Motor neuron (in vitro differentiated cells): ENCODE measurements around the gene KRTAP2-2. TPM values are rescaled to one million over a fixed set of nuclear protein-coding genes. Genes with fewer than 3 reads are reported as not detected.

Experiments used
- ATAC-seq, 8 experiments: fragments of 200-7000 bp; cut with Tn5 transposase; replicated peaks in 6 of 8; 2 replicates each; pipeline ENCODE4 v1.8.0; 2021; ENCODE audit warnings: mild to moderate bottlenecking in 8 of 8, moderate library complexity in 8 of 8
- H3K27ac ChIP-seq, 2 donors: fragments of 250-450 bp; sonication (Bioruptor Pico); 2 replicates each; pipeline ENCODE4 v1.9.0; 2021; ENCODE audit warnings: antibody characterized with exemption in 2 of 2, mild to moderate bottlenecking in 2 of 2, moderate library complexity in 1 of 2
- H3K4me1 ChIP-seq, 2 donors: fragments of 250-450 bp; sonication (Bioruptor Pico); replicated peaks in 1 of 2; 2 replicates each; pipeline ENCODE4 v1.6.1; 2021; ENCODE audit warnings: antibody characterized with exemption in 2 of 2, mild to moderate bottlenecking in 2 of 2, moderate library complexity in 1 of 2
- H3K4me3 ChIP-seq, 5 donors: fragments of 250-450 bp; sonication (Bioruptor Pico); 2 replicates each; pipeline ENCODE4 v1.9.0; 2021; ENCODE audit warnings: antibody characterized with exemption in 5 of 5, mild to moderate bottlenecking in 5 of 5, moderate library complexity in 4 of 5
- WGBS, 10 experiments: fragments of 450-650 bp; shearing (Covaris generic); methylation state at CpG; one replicate each; pipeline ENCODE4 v1.0.0; 2022; 5-methylcytosine and 5-hydroxymethylcytosine counted together
- in situ Hi-C, 9 experiments: fragments of 400-800 bp; cut with MboI; loops; one replicate each; pipeline ENCODE4 v1.15.0; 2021; ENCODE audit warnings: low sequenced_read_pairs in 9 of 9, low pct_unique_long_range_greater_than_20kb in 2 of 9; ENCODE audit not compliant: unreplicated experiment in 9 of 9
- total RNA-seq, 8 experiments: library from RNA; unstranded; fragments of 300-600 nt; gene quantifications; 2 replicates each; pipeline versions ENCODE4 v1.2.3 to v1.2.4, GENCODE V29; 2022

KRTAP2-2 gene
- total RNA-seq, 8 experiments from 2014 or later, result not detected

GRCh38 chr17:41029633-41030245 is 25.3 kb downstream of the KRTAP2-2 start, which contains the start of gene KRTAP1-4:
Gene KRTAP1-4, minus strand, starts transcription at chr17:41030195. Its CDS starts 117 bp downstream, at chr17:41030078.
- in situ Hi-C loops, result no loop called here
- 0 to 100% (median 68%) methylated on average over 1 to 3 of the region's 12 CpGs; no CpG with 5 or more reads in 2 of the 10 experiments for WGBS, 10 experiments
- H3K4me1 ChIP-seq, result no peaks in the 10 kb centered on the region
- H3K4me3 ChIP-seq, result no peak within 1 kb of the TSS
- ATAC-seq, result no peak
- H3K27ac ChIP-seq, result no peak within 1 kb of the TSS

GRCh38 chr17:41026715-41027471 is 28.1 kb downstream of the KRTAP2-2 start, which contains the start of gene KRTAP1-5:
Gene KRTAP1-5, minus strand, starts transcription at chr17:41027208. Its CDS starts 53 bp downstream, at chr17:41027155.
- in situ Hi-C loops, result no loop called here
- Histone ChIP-seq H3K27ac (no peak within 1 kb of the TSS), H3K4me1 (no peaks in the 10 kb centered on the region), H3K4me3 (no peak within 1 kb of the TSS)
- 0 to 83% (median 64%) methylated on average over 1 to 4 of the region's 9 CpGs for WGBS, 10 experiments
- no peak for ATAC-seq

GRCh38 chr17:41024697-41025096 is 30.3 kb downstream of the KRTAP2-2 start:
- WGBS, 10 experiments, result 14 to 92% (median 62%) methylated on average over 1 to 3 of the region's 3 CpGs
- Histone ChIP-seq H3K4me1 (no peaks in the 10 kb centered on the region), H3K4me3 (no peak overlapping the region), H3K27ac (no peak overlapping the region)
- ATAC-seq, result no peak
- in situ Hi-C loops, result no loop called here

GRCh38 chr17:41020336-41020735 is 34.7 kb downstream of the KRTAP2-2 start:
- in situ Hi-C loops, result no loop called here
- ATAC-seq, result no peak
- H3K27ac ChIP-seq, result no peak overlapping the region
- H3K4me3 ChIP-seq, result no peak overlapping the region
- H3K4me1 ChIP-seq, result no peaks in the 10 kb centered on the region

- Histone ChIP-seq H3K4me3 (no peak overlapping the region), H3K27ac (no peak overlapping the region), H3K4me1 (no peaks in the 10 kb centered on the region)
- in situ Hi-C loops, result no loop called here
- ATAC-seq, result no peak
- WGBS, 10 experiments, result 86 to 100% (median 100%) methylated on average over 1 to 3 of the region's 3 CpGs; no CpG with 5 or more reads in 3 of the 10 experiments
Measured at GRCh38 chr17:41019415-41019814, 35.6 kb downstream of the KRTAP2-2 start.

- peaks cover 0 to 4% of the 10 kb centered on the region in 2 donors for H3K4me1 ChIP-seq
- in situ Hi-C loops, result no loop called here
- H3K4me3 ChIP-seq, result no peak overlapping the region
- H3K27ac ChIP-seq, result no peak overlapping the region
- WGBS, 10 experiments, result 40 to 100% (median 81%) methylated on average over 1 to 3 of the region's 3 CpGs; no CpG with 5 or more reads in 3 of the 10 experiments
- ATAC-seq, result no peak
Measured at GRCh38 chr17:41018541-41018940, 36.5 kb downstream of the KRTAP2-2 start.

- H3K27ac ChIP-seq, result no peak overlapping the region
- in situ Hi-C loops, result no loop called here
- WGBS, 10 experiments, result 29 to 88% (median 71%) methylated on average over 1 to 13 of the region's 13 CpGs; no CpG with 5 or more reads in 1 of the 10 experiments
- H3K4me1 ChIP-seq, result peaks cover 0 to 4% of the 10 kb centered on the region in 2 donors
- H3K4me3 ChIP-seq, result no peak overlapping the region
- ATAC-seq, result no peak
Measured at GRCh38 chr17:41016578-41017215, 38.3 kb downstream of the KRTAP2-2 start.

GRCh38 chr17:41015454-41015853 is 39.6 kb downstream of the KRTAP2-2 start:
- WGBS, 10 experiments, result 52 to 86% (median 66%) methylated on average over 3 to 7 of the region's 7 CpGs; no CpG with 5 or more reads in 3 of the 10 experiments
- in situ Hi-C loops, result no loop called here
- Histone ChIP-seq H3K4me1 (peaks cover 0 to 4% of the 10 kb centered on the region in 2 donors), H3K27ac (no peak overlapping the region), H3K4me3 (no peak overlapping the region)
- ATAC-seq, result peak in 4 of 8 experiments; percentile 42 to 67 (median 50)

- in situ Hi-C loops, result no loop called here
- Histone ChIP-seq H3K27ac (no peak overlapping the region), H3K4me3 (no peak overlapping the region), H3K4me1 (peaks cover 0 to 4% of the 10 kb centered on the region in 2 donors)
- WGBS, 10 experiments, result 0 to 57% (median 29%) methylated on average over 1 of the region's 1 CpG; no CpG with 5 or more reads in 3 of the 10 experiments
- peak in 6 of 8 experiments; percentile 32 to 91 (median 74) for ATAC-seq
Measured at GRCh38 chr17:41013606-41014005, 41.4 kb downstream of the KRTAP2-2 start.

GRCh38 chr17:41013181-41013580 is 41.8 kb downstream of the KRTAP2-2 start:
- peaks cover 0 to 4% of the 10 kb centered on the region in 2 donors for H3K4me1 ChIP-seq
- H3K27ac ChIP-seq, result no peak overlapping the region
- no peak overlapping the region for H3K4me3 ChIP-seq
- in situ Hi-C loops, result no loop called here
- WGBS, 10 experiments, result 7 to 90% (median 30%) methylated on average over 3 of the region's 3 CpGs; no CpG with 5 or more reads in 3 of the 10 experiments
- ATAC-seq, result no peak

GRCh38 chr17:41012326-41013120 is 42.5 kb downstream of the KRTAP2-2 start:
- no peak for ATAC-seq
- Histone ChIP-seq H3K4me3 (no peak overlapping the region), H3K4me1 (peaks cover 0 to 4% of the 10 kb centered on the region in 2 donors), H3K27ac (no peak overlapping the region)
- 8 to 88% (median 83%) methylated on average over 1 to 5 of the region's 6 CpGs; no CpG with 5 or more reads in 1 of the 10 experiments for WGBS, 10 experiments
- in situ Hi-C loops, result no loop called here

- Histone ChIP-seq H3K27ac (no peak overlapping the region), H3K4me1 (peaks cover 0 to 6% of the 10 kb centered on the region in 2 donors), H3K4me3 (no peak overlapping the region)
- no peak for ATAC-seq
- in situ Hi-C loops, result no loop called here
Measured at GRCh38 chr17:41010441-41010840, 44.6 kb downstream of the KRTAP2-2 start.
